Colonic mucosa (tissue), 4 donors: ENCODE data around the gene LRRC8C. TPM values are rescaled to one million over a fixed set of nuclear protein-coding genes. Genes with fewer than 3 reads are reported as not detected.

Source experiments
- DNase-seq: peaks from one replicate; pipeline ENCODE4 v3.0.0-alpha.2; 2020
- H3K27ac ChIP-seq: fragments of 200-600 bp; one replicate; pipeline ENCODE4 v1.8.0; 2021
- H3K27me3 ChIP-seq: fragments of 200-600 bp; one replicate; pipeline ENCODE4 v1.8.0; 2021
- H3K36me3 ChIP-seq: fragments of 200-600 bp; one replicate; pipeline ENCODE4 v1.8.0; 2021
- H3K4me1 ChIP-seq: fragments of 200-600 bp; one replicate; pipeline ENCODE4 v1.8.0; 2021; ENCODE audit warnings: mild to moderate bottlenecking
- H3K4me3 ChIP-seq: fragments of 200-600 bp; one replicate; pipeline ENCODE4 v1.8.0; 2021
- H3K9ac ChIP-seq, 2 donors: one replicate each; pipeline ENCODE4 v1.7.0; 2013; ENCODE audit warnings: control low read depth in 2 of 2, low read depth in 2 of 2, low read length in 2 of 2
- H3K9me3 ChIP-seq: fragments of 200-600 bp; one replicate; pipeline ENCODE4 v1.8.0; 2021
- intact Hi-C: fragments of 100-400 bp; cut with DNase I; formaldehyde crosslinking; loops from one replicate; pipeline ENCODE4 v1.14.1; 2022
- total RNA-seq, 2 donors: library from RNA; stranded (reverse); fragmentation: NEBNext Ultra II Directional in 1 of 2; extraction: Animal tissue kit (Norgen Biotek cat#: 25700) in 1 of 2; gene quantifications; one replicate each; pipeline ENCODE4 v1.2.1, GENCODE V29; 2021
- TF ChIP-seq, protein P1 (sequence below): fragments of 200-600 bp; IDR thresholded peaks from one replicate; pipeline ENCODE4 v1.8.0; 2022; ENCODE audit warnings: antibody characterized with exemption, mild to moderate bottlenecking
- donor health status: healthy.
- donor health status: DM: no; HTN: no; CAD: no.
- donor health status: DM: no; HTN: no; CAD: no.

LRRC8C gene
- total RNA-seq, 2 donors from 2014 or later: 1.2 to 3.3 TPM

DNA sequence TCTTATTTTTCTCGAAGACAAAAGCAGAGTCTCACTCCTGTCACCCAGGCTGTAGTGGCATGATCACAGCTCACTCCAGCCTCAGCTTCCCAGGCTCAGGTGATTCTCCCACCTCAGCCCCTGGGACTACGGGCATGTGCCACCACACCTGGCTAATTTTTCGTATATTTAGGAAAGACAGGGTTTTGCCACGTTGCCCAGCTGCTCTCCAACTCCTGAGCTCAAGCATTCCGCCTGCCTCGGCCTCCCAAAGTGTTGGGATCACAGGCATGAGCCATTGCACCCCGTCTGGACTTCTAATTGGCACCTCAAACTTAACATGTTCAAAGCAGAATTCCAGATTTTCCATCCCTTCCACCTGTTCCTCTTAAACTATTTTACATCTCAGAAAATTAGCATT is 19.0 kb upstream of the LRRC8C start:
- Histone ChIP-seq H3K36me3 (no peaks in the 10 kb centered on the region), H3K27ac (no peak overlapping the region), H3K27me3 (no peaks in the 10 kb centered on the region), H3K9me3 (no peaks in the 10 kb centered on the region), H3K4me3 (no peak overlapping the region), H3K9ac (no peak overlapping the region), H3K4me1 (no peaks in the 10 kb centered on the region)
- DNase-seq: no peak
- intact Hi-C loops: no loop called here
- TF ChIP-seq, protein P1, sequence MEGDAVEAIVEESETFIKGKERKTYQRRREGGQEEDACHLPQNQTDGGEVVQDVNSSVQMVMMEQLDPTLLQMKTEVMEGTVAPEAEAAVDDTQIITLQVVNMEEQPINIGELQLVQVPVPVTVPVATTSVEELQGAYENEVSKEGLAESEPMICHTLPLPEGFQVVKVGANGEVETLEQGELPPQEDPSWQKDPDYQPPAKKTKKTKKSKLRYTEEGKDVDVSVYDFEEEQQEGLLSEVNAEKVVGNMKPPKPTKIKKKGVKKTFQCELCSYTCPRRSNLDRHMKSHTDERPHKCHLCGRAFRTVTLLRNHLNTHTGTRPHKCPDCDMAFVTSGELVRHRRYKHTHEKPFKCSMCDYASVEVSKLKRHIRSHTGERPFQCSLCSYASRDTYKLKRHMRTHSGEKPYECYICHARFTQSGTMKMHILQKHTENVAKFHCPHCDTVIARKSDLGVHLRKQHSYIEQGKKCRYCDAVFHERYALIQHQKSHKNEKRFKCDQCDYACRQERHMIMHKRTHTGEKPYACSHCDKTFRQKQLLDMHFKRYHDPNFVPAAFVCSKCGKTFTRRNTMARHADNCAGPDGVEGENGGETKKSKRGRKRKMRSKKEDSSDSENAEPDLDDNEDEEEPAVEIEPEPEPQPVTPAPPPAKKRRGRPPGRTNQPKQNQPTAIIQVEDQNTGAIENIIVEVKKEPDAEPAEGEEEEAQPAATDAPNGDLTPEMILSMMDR: no peak

DNA sequence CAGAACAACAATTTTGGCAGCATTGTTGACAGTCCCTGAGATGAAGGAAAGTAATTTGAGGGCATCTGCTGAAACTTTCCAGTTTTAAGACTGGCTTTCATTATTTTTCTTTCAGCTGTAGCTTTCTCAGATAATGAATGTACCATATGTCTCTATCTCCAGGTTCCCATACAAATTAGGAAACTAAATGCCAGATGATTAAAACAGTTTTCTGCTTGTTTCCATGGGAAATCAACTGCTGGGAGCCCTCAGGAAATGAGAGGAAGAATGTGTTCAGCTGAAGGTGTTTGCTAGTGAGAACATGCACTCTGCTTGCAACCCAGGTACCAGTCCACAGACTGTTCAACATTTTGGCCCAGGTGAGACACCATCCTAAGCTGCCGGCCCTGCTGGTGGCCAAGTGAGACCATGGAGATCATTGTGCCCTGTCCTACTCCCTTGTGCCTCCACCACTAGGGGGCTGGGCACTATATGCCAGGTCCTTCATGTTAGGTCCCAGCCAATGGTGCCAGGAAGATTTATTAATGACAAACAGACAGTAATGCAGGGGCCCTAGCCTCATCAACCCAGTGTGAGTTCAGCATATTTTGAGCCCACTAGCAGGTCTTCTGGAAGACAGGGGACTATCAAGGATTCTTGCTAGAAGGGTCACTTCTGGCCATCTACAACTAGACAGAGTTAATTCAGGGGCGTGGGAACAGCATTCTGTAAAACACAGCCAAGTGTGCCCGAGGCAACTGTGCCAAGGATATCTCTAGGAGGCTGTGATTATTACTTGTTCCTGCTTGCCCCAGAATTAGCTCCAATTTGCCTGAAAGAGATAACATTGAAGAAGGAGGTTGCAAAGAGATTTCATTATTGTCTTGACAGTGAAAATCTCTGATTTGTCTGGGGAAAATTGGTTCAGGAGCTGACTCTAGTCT is 17.0 kb upstream of the LRRC8C start:
- Histone ChIP-seq H3K4me1 (no peaks in the 10 kb centered on the region), H3K27ac (no peak overlapping the region), H3K27me3 (no peaks in the 10 kb centered on the region), H3K9ac (no peak overlapping the region), H3K4me3 (no peak overlapping the region), H3K36me3 (no peaks in the 10 kb centered on the region), H3K9me3 (no peaks in the 10 kb centered on the region)
- intact Hi-C loops: no loop called here
- no peak for DNase-seq
- TF ChIP-seq, protein P1: peak; percentile 37

DNA sequence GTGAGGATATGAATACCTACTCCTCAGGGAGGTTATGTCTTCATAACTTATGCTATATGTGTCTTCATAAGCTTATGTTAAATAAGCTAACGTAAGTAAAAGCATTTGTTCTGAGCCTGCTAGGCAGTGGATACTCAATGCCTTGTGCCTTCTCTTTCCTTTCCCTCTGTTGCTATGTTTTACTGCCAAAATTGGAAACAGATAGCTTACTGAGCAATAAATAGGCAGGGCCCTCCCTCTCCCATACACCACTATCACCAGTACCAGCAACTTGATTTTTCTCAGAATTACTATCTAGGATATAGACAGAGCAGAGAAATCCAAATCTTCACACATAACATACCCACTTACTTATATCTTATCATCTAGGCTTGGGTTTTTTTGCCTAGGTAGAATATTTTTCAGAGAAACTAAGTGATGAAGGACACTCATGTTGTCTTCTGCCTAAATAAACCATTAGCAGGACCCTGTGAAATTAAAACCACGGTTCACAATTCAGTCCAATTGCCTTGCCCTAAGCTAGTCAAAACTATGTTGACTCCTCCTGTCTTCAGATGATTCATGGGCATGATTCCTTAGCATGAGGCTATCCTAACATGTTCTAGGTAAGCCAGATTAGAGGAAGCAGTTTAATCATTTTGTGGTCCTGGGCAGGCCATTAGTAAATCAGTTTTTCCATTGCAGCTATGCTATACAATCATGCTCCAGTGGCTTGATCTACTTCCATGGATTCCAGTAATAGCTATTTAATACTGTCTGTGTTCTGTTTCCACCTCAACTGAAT is 15.9 kb upstream of the LRRC8C start:
- TF ChIP-seq, protein P1: no peak
- Histone ChIP-seq H3K4me1 (no peaks in the 10 kb centered on the region), H3K4me3 (no peak overlapping the region), H3K27me3 (no peaks in the 10 kb centered on the region), H3K9ac (no peak overlapping the region), H3K9me3 (no peaks in the 10 kb centered on the region), H3K36me3 (no peaks in the 10 kb centered on the region), H3K27ac (no peak overlapping the region)
- DNase-seq: no peak
- intact Hi-C loops: no loop called here

DNA sequence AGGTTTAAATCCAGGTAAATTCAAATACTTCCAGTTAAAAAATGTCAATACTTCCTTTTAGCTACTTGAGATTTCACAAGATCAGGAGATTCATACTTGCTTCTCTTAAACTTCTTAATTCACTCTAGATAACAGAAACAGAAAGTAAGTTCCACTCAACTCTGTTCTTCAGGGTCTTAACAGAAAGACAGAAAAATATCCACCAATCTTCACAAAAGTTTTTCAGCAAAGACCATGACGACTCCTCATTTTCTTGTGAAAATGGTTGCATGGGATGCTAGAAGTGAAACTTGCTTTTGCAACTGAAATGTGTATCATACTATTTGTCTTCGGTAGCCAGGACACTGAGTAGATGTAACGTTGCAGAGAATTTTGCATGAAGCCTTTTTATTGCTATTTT is 12.3 kb upstream of the LRRC8C start:
- no peak for DNase-seq
- Histone ChIP-seq H3K27me3 (no peaks in the 10 kb centered on the region), H3K4me1 (no peaks in the 10 kb centered on the region), H3K36me3 (no peaks in the 10 kb centered on the region), H3K9ac (no peak overlapping the region), H3K4me3 (no peak overlapping the region), H3K27ac (no peak overlapping the region), H3K9me3 (no peaks in the 10 kb centered on the region)
- intact Hi-C loops: no loop called here
- TF ChIP-seq, protein P1: no peak

DNA sequence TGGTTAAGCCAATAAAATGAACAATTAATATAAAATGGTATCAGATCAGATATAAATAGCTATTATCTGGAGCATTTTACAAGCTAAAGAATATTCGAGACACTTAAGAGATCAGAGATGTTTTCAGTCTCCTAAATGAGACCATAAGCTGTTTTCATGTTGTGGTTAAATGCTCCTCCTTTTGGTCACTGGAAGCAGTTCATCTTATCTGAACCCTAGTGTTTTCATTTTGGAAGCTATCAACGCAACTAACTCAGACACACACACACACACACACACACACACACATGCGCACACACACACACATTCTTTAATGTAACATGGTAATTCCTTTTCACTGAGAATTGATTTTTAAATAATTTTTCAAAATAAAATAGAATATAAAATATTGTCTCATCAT is 10.0 kb upstream of the LRRC8C start:
- Histone ChIP-seq H3K36me3 (no peaks in the 10 kb centered on the region), H3K9me3 (no peaks in the 10 kb centered on the region), H3K27ac (no peak overlapping the region), H3K4me1 (no peaks in the 10 kb centered on the region), H3K9ac (no peak overlapping the region), H3K4me3 (no peak overlapping the region), H3K27me3 (no peaks in the 10 kb centered on the region)
- DNase-seq: no peak
- intact Hi-C loops: no loop called here
- TF ChIP-seq, protein P1: no peak
